HG03457 (cell line): ENCODE measurements around the gene PRPF19.
"Not testable (repeated sequence)": the region's sequence is repeated elsewhere in the genome, so short reads cannot be mapped to it uniquely, and the experiment has no call there.

Source experiments
- ATAC-seq: cut with Tn5 transposase; IDR thresholded peaks from one replicate; pipeline ENCODE4 v1.9.1; 2021; ENCODE audit warnings: moderate number of reproducible peaks; ENCODE audit not compliant: unreplicated experiment

The PRPF19 gene

GRCh38 chr11:60910281-60910687, 3.9 kb upstream of the PRPF19 start:
- peak; percentile 30 for ATAC-seq

DNA sequence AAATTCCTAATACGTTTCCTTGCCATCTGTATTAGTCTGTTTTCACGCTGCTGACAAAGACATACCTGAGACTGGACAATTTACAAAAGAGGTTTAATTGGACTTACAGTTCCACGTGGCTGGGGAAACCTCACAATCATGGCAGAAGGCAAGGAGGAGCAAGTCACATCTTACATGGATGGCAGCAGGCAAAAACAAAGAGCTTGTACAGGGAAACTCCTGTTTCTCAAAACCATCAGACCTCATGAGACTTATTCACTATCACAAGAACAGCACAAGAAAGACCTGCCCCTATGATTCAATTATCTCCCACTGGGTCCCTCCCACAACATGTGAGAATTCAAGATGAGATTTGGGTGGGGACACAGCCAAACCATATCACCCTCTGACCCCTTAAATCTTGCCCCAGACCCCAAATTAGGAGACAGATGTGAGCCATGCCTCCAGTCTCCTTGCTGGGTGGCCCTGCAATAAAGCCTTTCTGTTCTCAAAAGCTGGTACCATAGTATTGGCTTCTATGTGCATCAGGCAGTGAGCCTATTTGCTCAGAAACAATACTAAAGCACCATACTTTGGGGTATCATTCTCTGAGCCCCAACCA, 3.4 kb upstream of the PRPF19 start:
- ATAC-seq, result not testable (repeated sequence)

DNA sequence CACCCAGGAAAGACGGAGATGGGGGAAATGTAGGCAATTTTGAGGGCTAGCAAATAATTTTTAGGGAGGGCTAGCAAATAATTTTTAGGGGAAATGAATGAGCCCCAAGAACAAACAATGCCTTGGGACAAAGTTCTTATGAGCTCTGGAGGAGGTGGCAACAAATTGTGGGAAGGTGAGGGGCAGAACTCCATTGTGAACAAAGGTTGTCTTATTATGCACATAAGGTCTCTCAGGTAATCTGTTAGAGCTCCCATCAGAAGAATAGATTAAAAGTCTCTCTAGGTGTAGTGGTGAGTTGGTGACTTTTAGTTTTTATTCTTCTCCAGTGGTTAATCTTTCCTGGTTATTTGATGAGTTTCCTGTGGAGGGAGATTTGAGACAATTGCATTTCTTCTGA, 2.4 kb upstream of the PRPF19 start:
- ATAC-seq, result no peak

DNA sequence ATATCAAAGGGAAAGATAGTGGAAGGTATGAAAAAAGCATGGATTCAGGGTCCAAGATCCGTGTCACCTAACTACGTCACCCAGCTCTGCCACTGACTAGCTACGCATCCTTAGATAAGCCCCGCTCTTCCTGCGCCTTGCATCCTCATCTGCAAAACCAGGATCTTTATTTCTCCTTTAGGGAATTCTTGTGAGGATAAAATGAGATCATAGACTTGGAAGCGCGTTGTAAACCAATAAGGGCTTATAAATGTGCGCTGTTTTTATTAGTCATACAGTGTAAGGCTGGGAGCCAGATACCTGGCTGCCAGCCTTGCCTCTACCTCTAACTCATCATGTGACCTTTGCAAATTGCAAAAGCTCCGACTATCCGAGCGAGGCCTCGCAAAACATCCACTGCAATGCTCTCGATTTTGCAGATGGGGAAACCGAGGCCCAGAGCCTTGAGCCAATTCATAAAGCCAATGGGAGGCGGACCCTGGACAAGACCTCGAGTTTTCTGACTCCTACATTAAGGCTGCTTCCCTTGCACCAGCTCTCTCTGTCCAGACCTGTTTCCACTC, 753 bp downstream of the PRPF19 start:
- no peak for ATAC-seq

DNA sequence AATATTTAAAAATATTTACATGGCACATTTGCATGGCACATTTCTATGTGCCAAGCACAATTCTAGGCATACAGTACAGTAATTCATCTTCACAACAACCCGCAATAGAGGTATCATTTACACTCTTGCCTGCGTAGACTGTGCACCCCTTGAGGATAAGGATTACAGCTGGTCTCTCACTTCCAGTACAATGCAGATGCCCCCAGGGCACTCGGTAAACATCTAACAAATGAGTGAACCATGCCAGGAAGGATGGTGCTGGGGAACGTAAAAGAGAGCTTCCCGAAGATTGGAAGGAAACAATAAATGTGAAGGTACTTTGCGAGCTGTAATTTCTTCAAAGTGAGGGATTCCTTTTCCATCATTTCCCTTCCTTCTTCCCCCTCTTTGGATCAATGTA, 1.3 kb downstream of the PRPF19 start:
- no peak for ATAC-seq

GRCh38 chr11:60902625-60903024, 3.8 kb downstream of the PRPF19 start:
- no peak for ATAC-seq

DNA sequence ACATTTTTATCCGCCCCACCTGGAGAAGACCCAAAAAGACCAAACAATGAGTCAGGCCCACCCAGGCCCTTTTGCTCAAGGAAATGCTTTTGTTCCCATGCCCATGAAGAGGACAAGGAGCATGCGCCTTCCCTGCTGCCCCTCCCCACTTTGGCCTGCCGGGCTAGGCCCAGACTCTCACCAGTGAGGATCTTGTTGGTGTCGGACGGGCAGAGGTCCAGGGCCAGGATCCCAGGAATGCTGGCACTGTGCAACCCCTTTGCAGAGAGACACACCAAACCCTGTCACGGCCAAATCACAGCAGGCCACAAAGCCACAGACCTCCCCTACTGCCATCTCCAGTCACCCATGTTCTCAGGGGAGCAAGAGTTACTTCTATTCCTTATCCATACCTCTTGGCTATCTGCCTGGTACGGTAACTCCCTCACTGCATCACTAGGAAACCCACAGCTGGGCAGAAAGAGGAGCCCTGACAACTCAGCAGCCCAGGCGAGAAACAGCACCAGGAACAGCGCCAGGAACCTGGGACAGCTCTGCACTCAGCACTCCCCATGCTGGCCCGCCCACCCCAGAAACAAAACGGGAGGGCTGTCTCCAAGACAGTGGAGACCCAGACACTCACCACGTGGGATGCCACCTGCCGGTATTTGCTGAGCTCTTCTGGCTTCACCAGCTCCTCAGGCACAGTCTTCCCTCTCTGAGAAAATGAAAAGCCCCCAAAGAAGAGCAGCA, 5.5 kb downstream of the PRPF19 start:
- no peak for ATAC-seq

DNA sequence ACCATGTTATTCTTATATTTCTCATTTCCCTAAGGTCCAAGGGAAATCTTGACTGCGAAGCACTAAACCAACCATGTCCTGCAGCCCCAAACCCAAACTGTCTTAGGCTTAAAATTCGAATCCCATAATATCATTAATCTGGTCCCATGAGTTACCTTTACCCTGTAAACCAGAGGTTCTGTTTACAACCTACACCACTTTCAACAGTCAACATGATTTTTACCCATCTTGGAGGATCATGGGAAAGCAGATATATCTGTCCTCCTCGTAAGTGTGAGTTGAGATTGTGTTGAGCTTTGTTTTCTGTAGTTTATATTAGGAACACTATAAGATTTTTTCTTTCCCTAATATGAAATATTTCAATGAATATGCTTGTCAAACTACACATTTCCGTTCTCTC, 6.4 kb downstream of the PRPF19 start:
- no peak for ATAC-seq

GRCh38 chr11:60899046-60899936, 7.1 kb downstream of the PRPF19 start:
- no peak for ATAC-seq

- no peak for ATAC-seq
These were observed 8.9 kb downstream of the PRPF19 start for GRCh38 chr11:60897496-60897895.

GRCh38 chr11:60895687-60896086, 10.7 kb downstream of the PRPF19 start:
- no peak for ATAC-seq

DNA sequence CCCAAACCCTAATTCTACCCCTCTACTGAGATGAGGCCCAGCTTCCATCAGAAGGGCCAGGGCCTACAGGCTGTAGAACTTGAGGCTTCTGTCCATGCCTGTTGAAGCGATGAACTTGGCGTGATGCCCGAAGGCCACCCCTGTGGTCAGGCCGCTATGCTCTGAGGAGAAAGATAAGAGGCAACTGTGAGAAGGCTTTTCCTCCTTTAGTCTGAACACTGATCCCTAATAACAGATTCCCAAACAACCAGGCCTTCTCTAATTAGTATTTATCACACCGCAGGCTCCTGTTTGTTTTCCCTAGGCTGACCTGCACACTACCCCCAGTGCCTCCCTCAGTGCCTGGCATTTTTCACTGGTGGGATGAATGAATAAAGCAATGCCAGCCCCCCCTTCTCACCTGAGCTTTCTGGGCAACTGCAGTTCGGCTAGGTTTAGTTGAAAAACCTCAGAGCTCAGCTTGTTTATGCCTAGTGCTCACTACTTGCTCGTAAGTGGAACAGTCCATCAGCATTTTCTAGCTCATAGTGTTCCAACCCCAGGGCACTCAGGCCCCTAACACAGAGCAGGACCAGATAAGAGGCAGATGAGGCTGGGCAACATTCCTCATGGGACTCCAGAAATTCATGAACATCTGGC, 15.2 kb downstream of the PRPF19 start:
- no peak for ATAC-seq

GRCh38 chr11:60890696-60891095, 15.7 kb downstream of the PRPF19 start:
- ATAC-seq, result no peak

DNA sequence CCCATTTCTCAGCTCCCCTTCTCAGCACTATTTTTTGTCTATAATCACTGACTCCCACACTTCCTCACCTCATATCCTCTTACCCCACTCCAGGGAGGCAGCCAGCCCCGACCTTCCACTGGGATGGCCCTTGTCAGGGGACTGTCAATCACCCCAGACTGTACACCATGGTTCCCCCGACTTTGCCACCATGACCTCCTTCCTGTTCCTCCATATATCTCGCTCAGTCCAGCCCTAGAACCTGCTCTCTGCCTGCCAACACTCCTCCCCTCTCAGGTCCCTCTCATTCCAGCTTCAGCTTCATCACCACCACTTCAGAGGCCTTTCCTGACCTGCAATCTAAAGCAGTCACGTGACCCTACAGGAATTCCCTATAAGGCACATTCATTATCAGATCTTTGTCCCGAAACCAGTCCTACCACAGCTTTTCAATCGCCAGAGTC, 16.5 kb downstream of the PRPF19 start:
- ATAC-seq, result no peak

GRCh38 chr11:60887556-60887955, 18.8 kb downstream of the PRPF19 start:
- ATAC-seq, result no peak

DNA sequence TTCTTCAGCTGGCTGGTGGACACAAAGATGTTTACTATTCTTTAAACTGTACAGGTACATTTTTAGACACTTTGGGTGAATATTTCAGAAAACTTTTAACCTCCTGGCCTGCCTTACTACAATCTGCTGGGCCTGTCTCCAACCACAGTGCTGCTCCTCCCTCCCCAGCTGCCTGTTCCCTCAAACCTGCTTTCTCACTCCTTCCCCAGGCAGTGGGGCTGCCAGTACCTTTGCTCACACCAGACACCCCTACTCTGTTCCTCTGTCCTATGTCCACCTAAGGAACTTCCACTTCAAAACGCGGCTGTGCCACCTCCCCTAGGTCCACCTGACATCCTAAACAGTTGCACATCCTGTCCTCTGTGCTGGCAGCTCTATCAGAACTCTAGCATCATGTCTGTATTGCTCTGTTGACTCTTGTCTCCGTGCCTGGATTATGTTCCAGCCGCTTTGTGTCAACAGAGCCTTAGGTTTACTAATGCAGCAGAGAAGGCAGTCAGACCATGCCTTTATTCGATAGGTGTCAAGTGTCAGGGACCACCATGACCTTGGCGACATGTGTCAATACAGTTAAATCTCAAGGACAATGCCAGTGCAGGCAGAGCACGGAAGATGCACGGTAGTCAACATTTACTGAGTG, 25.6 kb downstream of the PRPF19 start:
- no peak for ATAC-seq

GRCh38 chr11:60879971-60880588, 26.3 kb downstream of the PRPF19 start:
- no peak for ATAC-seq

- ATAC-seq, result no peak
These were observed 27.3 kb downstream of the PRPF19 start for GRCh38 chr11:60879104-60879503.

DNA sequence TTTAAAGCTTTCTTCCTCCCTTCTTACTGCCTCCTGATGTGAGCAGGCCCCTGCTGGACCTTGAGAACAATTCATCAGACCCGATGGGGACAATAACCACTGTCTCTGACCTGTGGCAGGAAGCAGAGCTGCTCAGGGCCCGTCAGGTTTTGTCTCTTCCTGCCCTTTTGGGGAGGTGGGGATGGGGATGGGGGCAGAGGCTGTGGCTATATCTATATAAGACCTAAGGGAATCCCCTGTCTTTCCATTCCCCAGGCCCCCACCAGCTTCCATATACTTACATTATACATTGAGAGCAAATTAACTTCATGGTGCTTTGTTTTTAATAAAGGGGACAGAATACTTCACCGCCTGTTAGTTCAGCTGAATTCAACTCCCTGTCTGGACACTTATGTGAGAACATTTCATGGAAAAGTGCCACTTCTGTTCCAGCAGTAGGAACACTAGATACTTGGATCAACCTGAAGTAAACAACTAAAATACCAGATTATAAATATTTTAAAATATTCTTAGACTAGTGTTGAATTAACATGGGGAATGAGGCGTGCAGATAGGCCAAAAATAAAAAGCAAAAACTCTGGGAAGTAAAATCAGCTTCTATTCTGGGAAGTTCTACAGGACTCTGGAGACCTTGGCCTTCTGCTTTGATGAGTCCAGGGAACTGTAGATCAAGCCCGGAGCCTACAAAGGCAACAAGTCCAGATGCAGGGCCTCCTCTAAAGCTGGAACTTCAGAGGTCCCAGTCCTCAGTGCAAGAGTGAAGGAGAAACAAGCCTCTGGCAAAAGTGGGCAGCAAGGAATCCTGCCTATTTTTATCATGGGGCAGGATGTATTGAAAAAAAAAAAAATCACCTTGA, 27.9 kb downstream of the PRPF19 start:
- no peak for ATAC-seq
